HepG2 (cell line): ENCODE results near the gene SPATA46. TPM values are rescaled to one million over a fixed set of nuclear protein-coding genes. Genes with fewer than 3 reads are reported as not detected.

ENCODE experiments used
- ATAC-seq: fragments of 200-7000 bp; cut with Tn5 transposase; 3 replicates; pipeline ENCODE4 v1.9.1; 2020; ENCODE audit warnings: mild to moderate bottlenecking, moderate library complexity
- BruUV-seq: library from RNA; stranded (reverse); fragments of 400-500 nt; replicated peaks from 2 replicates; lab custom pipeline; 2021; lab: Mats Ljungman, UMichigan
- CTCF ChIA-PET: fragments of 300-600 bp; formaldehyde crosslinking; extraction: SDS; loops from one replicate; lab custom pipeline; 2021; ENCODE audit warnings: low total read pairs, inconsistent platforms, low intra/inter-chr PET ratio; lab: Yijun Ruan, JAX
- POLR2A ChIA-PET: fragments of 350-600 bp; sonication (Branson Sonifier 250); formaldehyde crosslinking; loops from one replicate; lab custom pipeline; 2020; ENCODE audit warnings: antibody characterized with exemption, inconsistent platforms; lab: Yijun Ruan, JAX
- DNase-seq: peaks from one replicate; pipeline ENCODE4 v3.0.0-alpha.2; 2015; ENCODE audit warnings: low spot score
- FAIRE-seq: peaks from 3 replicates; lab custom pipeline; 2011; peaks lifted over from hg19 to GRCh38; lab: Jason Lieb, UNC
- H2AFZ ChIP-seq: one replicate; pipeline ENCODE4 v1.6.1; 2011; ENCODE audit warnings: low read length, inconsistent platforms
- H3K27ac ChIP-seq: fragments of 300-600 bp; 3 replicates; pipeline ENCODE4 v1.8.0; 2011; ENCODE audit warnings: mixed run types, mild to moderate bottlenecking, mixed read lengths, low read length, inconsistent platforms; ENCODE audit not compliant: insufficient read depth; ENCODE audit errors: extremely low read length
- H3K27me3 ChIP-seq, 2 experiments: fragments of 200-600 bp in 1 of 2; 2 replicates in 1 of 2; 3 replicates in 1 of 2; pipeline versions ENCODE4 v1.6.0 to v1.8.0; 2011; ENCODE audit warnings: low read length in 2 of 2, mild to moderate bottlenecking in 2 of 2, moderate library complexity in 2 of 2, inconsistent platforms in 1 of 2; ENCODE audit not compliant: insufficient read depth in 2 of 2, control insufficient read depth in 1 of 2
- H3K36me3 ChIP-seq, 2 experiments: fragments of 200-600 bp in 1 of 2; replicated peaks in 1 of 2; 2 replicates in 1 of 2; 3 replicates in 1 of 2; pipeline versions ENCODE4 v1.5.1 to v1.8.0; 2011; ENCODE audit warnings: low read length in 2 of 2, inconsistent platforms in 1 of 2; ENCODE audit not compliant: insufficient read depth in 2 of 2, control insufficient read depth in 1 of 2
- H3K4me1 ChIP-seq: 2 replicates; pipeline ENCODE4 v1.5.1; 2012; ENCODE audit warnings: low read length, inconsistent platforms; ENCODE audit not compliant: insufficient read depth
- H3K4me2 ChIP-seq: 2 replicates; pipeline ENCODE4 v1.6.0; 2011; ENCODE audit warnings: low read depth, low read length, inconsistent platforms
- H3K4me3 ChIP-seq, 3 experiments: fragments of 200-600 bp in 1 of 3; sonication (generic), shearing (Covaris generic) in 1 of 3; replicated peaks in 1 of 3; 2 replicates each; pipeline ENCODE4 v1.5.1; 2011 to 2016; ENCODE audit warnings: low read length in 3 of 3, inconsistent platforms in 2 of 3, low read depth in 2 of 3, mild to moderate bottlenecking in 2 of 3, control low read depth in 1 of 3, mixed read lengths in 1 of 3; ENCODE audit not compliant: insufficient read depth in 1 of 3
- H3K79me2 ChIP-seq: one replicate; pipeline ENCODE4 v1.6.1; 2011; ENCODE audit warnings: low read length, inconsistent platforms; ENCODE audit not compliant: insufficient read depth
- H3K9ac ChIP-seq: 2 replicates; pipeline ENCODE4 v1.6.0; 2011; ENCODE audit warnings: mild to moderate bottlenecking, low read depth, low read length, inconsistent platforms; ENCODE audit not compliant: insufficient read depth
- H3K9me3 ChIP-seq: 2 replicates; pipeline ENCODE4 v1.5.1; 2012; ENCODE audit warnings: mild to moderate bottlenecking, low read length
- H4K20me1 ChIP-seq: 2 replicates; pipeline ENCODE4 v1.6.0; 2011; ENCODE audit warnings: inconsistent platforms, mild to moderate bottlenecking, low read length, moderate library complexity; ENCODE audit not compliant: insufficient read depth
- KDM6A ChIP-seq: IDR thresholded peaks from 2 replicates; pipeline ENCODE4 v1.6.1; 2016; ENCODE audit warnings: low read depth
- RBAK ChIP-seq: sonication (generic); formaldehyde crosslinking; IDR thresholded peaks from 2 replicates; pipeline ENCODE4 v1.5.1; 2020; ENCODE audit warnings: mild to moderate bottlenecking, missing genetic modification reagents
- SOX6 ChIP-seq, 2 experiments: fragments of 450-650 bp in 1 of 2; sonication (generic) in 1 of 2; formaldehyde crosslinking in 1 of 2; IDR thresholded peaks; 2 replicates each; pipeline versions ENCODE4 v1.4.0 to v1.6.1; 2017 to 2020; ENCODE audit warnings: antibody characterized with exemption in 1 of 2, mild to moderate bottlenecking in 1 of 2, missing genetic modification reagents in 1 of 2
- SP5 ChIP-seq: IDR thresholded peaks from 2 replicates; pipeline ENCODE4 v1.6.1; 2016; ENCODE audit warnings: low read depth, borderline replicate concordance
- SYNCRIP ChIP-seq: fragments of 200-400 bp; formaldehyde crosslinking; IDR thresholded peaks from 2 replicates; pipeline ENCODE4 v1.6.1; 2018; ENCODE audit warnings: mild to moderate bottlenecking, low read depth, low read length; ENCODE audit not compliant: insufficient read depth
- ZEB1 ChIP-seq: IDR thresholded peaks from 2 replicates; pipeline ENCODE4 v1.6.1; 2012; ENCODE audit warnings: mild to moderate bottlenecking, low read depth, inconsistent platforms; ENCODE audit not compliant: insufficient replicate concordance
- ZNF33A ChIP-seq: sonication (generic); formaldehyde crosslinking; IDR thresholded peaks from 2 replicates; pipeline ENCODE4 v1.5.1; 2020; ENCODE audit warnings: missing genetic modification reagents, mild to moderate bottlenecking, moderate library complexity, borderline replicate concordance
- ZNF703 ChIP-seq: sonication (generic); formaldehyde crosslinking; IDR thresholded peaks from 2 replicates; pipeline ENCODE4 v1.5.1; 2020; ENCODE audit warnings: missing genetic modification reagents, mild to moderate bottlenecking, moderate library complexity, borderline replicate concordance
- ZNF713 ChIP-seq: sonication (generic); formaldehyde crosslinking; IDR thresholded peaks from 2 replicates; pipeline ENCODE4 v1.4.0; 2020; ENCODE audit warnings: mild to moderate bottlenecking, missing genetic modification reagents
- ZNF724P ChIP-seq: sonication (generic); formaldehyde crosslinking; IDR thresholded peaks from 2 replicates; pipeline ENCODE4 v1.8.0; 2022; ENCODE audit warnings: missing genetic modification reagents, borderline replicate concordance
- ZNF883 ChIP-seq: sonication (generic); formaldehyde crosslinking; IDR thresholded peaks from 2 replicates; pipeline ENCODE4 v1.5.1; 2020; ENCODE audit warnings: mild to moderate bottlenecking, missing genetic modification reagents; ENCODE audit errors: not compliant biosample characterization
- WGBS: methylation state at CpG from one replicate; pipeline ENCODE4 v1.1.6; 2017; ENCODE audit warnings: low lambda C conversion rate; 5-methylcytosine and 5-hydroxymethylcytosine counted together
- in situ Hi-C: cut with HindIII; loops from 2 replicates; pipeline ENCODE4 v1.10.0; 2017; ENCODE audit warnings: low pct_unique_long_range_greater_than_20kb; ENCODE audit not compliant: extremely low pct_ligation_motif_present
- intact Hi-C: fragments of 100-400 bp; cut with micrococcal nuclease; formaldehyde crosslinking; loops from one replicate; pipeline ENCODE4 v1.10.0; 2022; ENCODE audit not compliant: unreplicated experiment
- polyA plus RNA-seq, 8 experiments: library from polyadenylated mRNA; depleted of rRNA in 3 of 8; stranded (reverse) in 7 of 8; unstranded in 1 of 8; fragments of >200 nt; fragmentation: Illumina TruSeq in 4 of 8; extraction: Trizol in 4 of 8; gene quantifications; 2 replicates each; pipeline versions ENCODE4 v1.2.1 to v1.2.3, GENCODE V29; 2011 to 2016; ENCODE audit warnings: low read depth in 4 of 8, missing spikeins in 1 of 8, mixed read lengths in 1 of 8; ENCODE audit not compliant: insufficient read depth in 1 of 8
- total RNA-seq, 5 experiments: library from RNA; depleted of rRNA; stranded (reverse); fragments of >200 nt; fragmentation: Illumina TruSeq; extraction: Trizol; gene quantifications; 2 replicates each; pipeline ENCODE4 v1.2.3, GENCODE V29; 2016; ENCODE audit warnings: low read depth in 1 of 5
- TF ChIP-seq, protein P1 (sequence below): sonication (generic); formaldehyde crosslinking; IDR thresholded peaks from 2 replicates; pipeline ENCODE4 v1.4.0; 2020; ENCODE audit warnings: mild to moderate bottlenecking, low read depth, missing genetic modification reagents
- TF ChIP-seq, protein P2 (sequence below): IDR thresholded peaks from 2 replicates; pipeline ENCODE4 v1.6.1; 2012; ENCODE audit warnings: low read length, improper control_type of control experiment
- TF ChIP-seq, protein P3 (sequence below): sonication (generic); formaldehyde crosslinking; IDR thresholded peaks from 2 replicates; pipeline ENCODE4; 2020; ENCODE audit warnings: missing genetic modification reagents, mild to moderate bottlenecking, borderline replicate concordance

SPATA46 gene
- total and polyA plus RNA-seq, 2 of the 13 experiments (the other 11 are each of a cell fraction or from before 2014, with no cell fraction given), result not detected

DNA sequence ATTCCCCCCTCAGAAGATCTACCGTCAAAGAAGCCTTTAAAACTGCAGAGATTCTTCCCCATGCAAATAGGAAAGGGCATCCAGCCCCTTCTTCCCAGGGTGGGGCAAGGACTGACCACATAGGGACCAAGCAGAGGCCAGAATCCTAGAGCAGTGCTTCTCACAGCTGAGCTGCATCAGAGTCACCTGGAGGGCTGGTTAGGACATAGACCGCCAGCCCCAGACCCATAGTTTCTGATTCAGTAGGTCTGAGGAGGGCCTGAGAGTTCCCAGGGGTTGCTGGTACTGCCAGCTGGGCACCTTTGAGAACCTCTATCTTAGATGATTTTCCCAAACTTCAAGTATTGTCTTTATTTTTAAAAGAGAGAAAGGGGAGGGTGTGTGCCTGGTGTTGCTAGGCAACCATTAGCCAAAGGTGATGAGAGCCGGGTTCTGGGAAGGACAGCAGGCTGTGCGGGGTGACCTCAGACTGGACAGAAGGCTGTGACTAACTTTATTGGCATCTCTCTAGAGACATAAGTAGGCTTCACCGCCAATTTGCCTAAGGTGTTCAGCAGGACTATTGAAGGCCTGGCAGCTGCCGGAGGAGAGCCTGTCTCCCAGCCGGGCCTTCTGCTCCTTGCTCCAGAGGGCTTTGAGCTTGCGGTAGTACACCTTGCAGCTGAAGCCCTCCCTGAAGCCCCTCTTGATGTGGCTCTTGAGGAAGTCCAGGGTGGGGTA, 3.0 kb downstream of the SPATA46 start:
- H2AFZ ChIP-seq, result no peak overlapping the region
- no peak for FAIRE-seq
- H3K9ac ChIP-seq, result no peak overlapping the region
- H3K79me2 ChIP-seq, result no peaks in the 10 kb centered on the region
- no peak for ATAC-seq
- no peak overlapping the region for H3K4me3 ChIP-seq
- no peaks in the 10 kb centered on the region for H3K9me3 ChIP-seq
- BruUV-seq, result no TSS peak
- H3K27ac ChIP-seq, result no peak overlapping the region
- H3K27me3 ChIP-seq, result no peaks in the 10 kb centered on the region
- in situ Hi-C loops, result no loop called here
- CTCF ChIA-PET, result no interaction called here
- TF ChIP-seq, protein P1, sequence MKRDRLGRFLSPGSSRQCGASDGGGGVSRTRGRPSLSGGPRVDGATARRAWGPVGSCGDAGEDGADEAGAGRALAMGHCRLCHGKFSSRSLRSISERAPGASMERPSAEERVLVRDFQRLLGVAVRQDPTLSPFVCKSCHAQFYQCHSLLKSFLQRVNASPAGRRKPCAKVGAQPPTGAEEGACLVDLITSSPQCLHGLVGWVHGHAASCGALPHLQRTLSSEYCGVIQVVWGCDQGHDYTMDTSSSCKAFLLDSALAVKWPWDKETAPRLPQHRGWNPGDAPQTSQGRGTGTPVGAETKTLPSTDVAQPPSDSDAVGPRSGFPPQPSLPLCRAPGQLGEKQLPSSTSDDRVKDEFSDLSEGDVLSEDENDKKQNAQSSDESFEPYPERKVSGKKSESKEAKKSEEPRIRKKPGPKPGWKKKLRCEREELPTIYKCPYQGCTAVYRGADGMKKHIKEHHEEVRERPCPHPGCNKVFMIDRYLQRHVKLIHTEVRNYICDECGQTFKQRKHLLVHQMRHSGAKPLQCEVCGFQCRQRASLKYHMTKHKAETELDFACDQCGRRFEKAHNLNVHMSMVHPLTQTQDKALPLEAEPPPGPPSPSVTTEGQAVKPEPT (CRISPR knock-in tag), result no peak
- no peak for TF ChIP-seq SP5 (CRISPR knock-in tag)
- TF ChIP-seq ZNF713 (CRISPR knock-in tag), result no peak
- TF ChIP-seq ZEB1, result no peak
- TF ChIP-seq, protein P2, sequence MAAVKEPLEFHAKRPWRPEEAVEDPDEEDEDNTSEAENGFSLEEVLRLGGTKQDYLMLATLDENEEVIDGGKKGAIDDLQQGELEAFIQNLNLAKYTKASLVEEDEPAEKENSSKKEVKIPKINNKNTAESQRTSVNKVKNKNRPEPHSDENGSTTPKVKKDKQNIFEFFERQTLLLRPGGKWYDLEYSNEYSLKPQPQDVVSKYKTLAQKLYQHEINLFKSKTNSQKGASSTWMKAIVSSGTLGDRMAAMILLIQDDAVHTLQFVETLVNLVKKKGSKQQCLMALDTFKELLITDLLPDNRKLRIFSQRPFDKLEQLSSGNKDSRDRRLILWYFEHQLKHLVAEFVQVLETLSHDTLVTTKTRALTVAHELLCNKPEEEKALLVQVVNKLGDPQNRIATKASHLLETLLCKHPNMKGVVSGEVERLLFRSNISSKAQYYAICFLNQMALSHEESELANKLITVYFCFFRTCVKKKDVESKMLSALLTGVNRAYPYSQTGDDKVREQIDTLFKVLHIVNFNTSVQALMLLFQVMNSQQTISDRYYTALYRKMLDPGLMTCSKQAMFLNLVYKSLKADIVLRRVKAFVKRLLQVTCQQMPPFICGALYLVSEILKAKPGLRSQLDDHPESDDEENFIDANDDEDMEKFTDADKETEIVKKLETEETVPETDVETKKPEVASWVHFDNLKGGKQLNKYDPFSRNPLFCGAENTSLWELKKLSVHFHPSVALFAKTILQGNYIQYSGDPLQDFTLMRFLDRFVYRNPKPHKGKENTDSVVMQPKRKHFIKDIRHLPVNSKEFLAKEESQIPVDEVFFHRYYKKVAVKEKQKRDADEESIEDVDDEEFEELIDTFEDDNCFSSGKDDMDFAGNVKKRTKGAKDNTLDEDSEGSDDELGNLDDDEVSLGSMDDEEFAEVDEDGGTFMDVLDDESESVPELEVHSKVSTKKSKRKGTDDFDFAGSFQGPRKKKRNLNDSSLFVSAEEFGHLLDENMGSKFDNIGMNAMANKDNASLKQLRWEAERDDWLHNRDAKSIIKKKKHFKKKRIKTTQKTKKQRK, result no peak
- TF ChIP-seq ZNF724P (CRISPR knock-in tag), result no peak
- no peak for TF ChIP-seq ZNF703 (CRISPR knock-in tag)
- TF ChIP-seq SOX6 (IDR thresholded peaks at IDR 0.05), result no peak
- no peak for TF ChIP-seq SOX6 (CRISPR knock-in tag; IDR thresholded peaks at IDR 0.05)
- TF ChIP-seq, protein P3, sequence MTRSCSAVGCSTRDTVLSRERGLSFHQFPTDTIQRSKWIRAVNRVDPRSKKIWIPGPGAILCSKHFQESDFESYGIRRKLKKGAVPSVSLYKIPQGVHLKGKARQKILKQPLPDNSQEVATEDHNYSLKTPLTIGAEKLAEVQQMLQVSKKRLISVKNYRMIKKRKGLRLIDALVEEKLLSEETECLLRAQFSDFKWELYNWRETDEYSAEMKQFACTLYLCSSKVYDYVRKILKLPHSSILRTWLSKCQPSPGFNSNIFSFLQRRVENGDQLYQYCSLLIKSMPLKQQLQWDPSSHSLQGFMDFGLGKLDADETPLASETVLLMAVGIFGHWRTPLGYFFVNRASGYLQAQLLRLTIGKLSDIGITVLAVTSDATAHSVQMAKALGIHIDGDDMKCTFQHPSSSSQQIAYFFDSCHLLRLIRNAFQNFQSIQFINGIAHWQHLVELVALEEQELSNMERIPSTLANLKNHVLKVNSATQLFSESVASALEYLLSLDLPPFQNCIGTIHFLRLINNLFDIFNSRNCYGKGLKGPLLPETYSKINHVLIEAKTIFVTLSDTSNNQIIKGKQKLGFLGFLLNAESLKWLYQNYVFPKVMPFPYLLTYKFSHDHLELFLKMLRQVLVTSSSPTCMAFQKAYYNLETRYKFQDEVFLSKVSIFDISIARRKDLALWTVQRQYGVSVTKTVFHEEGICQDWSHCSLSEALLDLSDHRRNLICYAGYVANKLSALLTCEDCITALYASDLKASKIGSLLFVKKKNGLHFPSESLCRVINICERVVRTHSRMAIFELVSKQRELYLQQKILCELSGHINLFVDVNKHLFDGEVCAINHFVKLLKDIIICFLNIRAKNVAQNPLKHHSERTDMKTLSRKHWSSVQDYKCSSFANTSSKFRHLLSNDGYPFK (CRISPR knock-in tag), result no peak
- TF ChIP-seq RBAK (CRISPR knock-in tag), result no peak
- no peak for TF ChIP-seq ZNF883
- no peak for TF ChIP-seq SYNCRIP
- TF ChIP-seq ZNF33A (CRISPR knock-in tag), result no peak
- no peak for TF ChIP-seq KDM6A (CRISPR knock-in tag)
- DNase-seq, result no peak
- intact Hi-C loops, result no loop called here
- H3K4me2 ChIP-seq, result no peak overlapping the region
- POLR2A ChIA-PET, result no interaction called here
- 94% methylated on average over 3 of the region's 8 CpGs for WGBS
- peaks cover 10% of the 10 kb centered on the region for H3K4me1 ChIP-seq
- no peaks in the 10 kb centered on the region for H4K20me1 ChIP-seq
- peaks cover 1 to 8% of the 10 kb centered on the region in 2 experiments; a peak in 2 of 5 replicates for H3K36me3 ChIP-seq
